Measurements from ENCODE around the gene ULK4.

- no peak for TF ChIP-seq POLR2A (IDR thresholded peaks at IDR 0.05; ENCODE audit: low read depth, low read length)
- no peak for TF ChIP-seq POLR2AphosphoS5 (IDR thresholded peaks at IDR 0.05; ENCODE audit: low read depth, low read length)
- no peak for TF ChIP-seq POU2F2 (IDR thresholded peaks at IDR 0.05; ENCODE audit: low read depth, low read length)
- no peak for TF ChIP-seq SPI1 (IDR thresholded peaks at IDR 0.05; ENCODE audit: low read depth, low read length)
Measured at GRCh38 chr3:41507336-41508062, 454.4 kb downstream of the ULK4 start.

Data from GM12891 (cell line).